HEK293 (cell line): ENCODE measurements around the gene PLPPR2.

Experiments used
- FEZF1 ChIP-seq: fragments of 450-650 bp; formaldehyde crosslinking; IDR thresholded peaks from 2 replicates; pipeline ENCODE4 v1.5.1; 2016; ENCODE audit warnings: missing biosample characterization, missing genetic modification characterization
- HOXC10 ChIP-seq: sonication (generic); formaldehyde crosslinking; IDR thresholded peaks from 2 replicates; pipeline ENCODE4 v1.8.1; 2023; ENCODE audit warnings: mild to moderate bottlenecking, missing genetic modification reagents
- ZBTB1 ChIP-seq: fragments of 450-650 bp; formaldehyde crosslinking; IDR thresholded peaks from 2 replicates; pipeline ENCODE4 v1.5.1; 2016; ENCODE audit warnings: missing biosample characterization, missing genetic modification characterization
- ZBTB17 ChIP-seq: fragments of 450-650 bp; formaldehyde crosslinking; IDR thresholded peaks from 2 replicates; pipeline ENCODE4 v1.5.1; 2016; ENCODE audit warnings: missing biosample characterization, missing genetic modification characterization
- ZBTB8A ChIP-seq: fragments of 450-650 bp; formaldehyde crosslinking; IDR thresholded peaks from 2 replicates; pipeline ENCODE4 v1.5.1; 2016; ENCODE audit warnings: missing biosample characterization, missing genetic modification characterization
- ZFP37 ChIP-seq: fragments of 450-650 bp; formaldehyde crosslinking; IDR thresholded peaks from 2 replicates; pipeline ENCODE4 v1.5.1; 2016; ENCODE audit warnings: missing biosample characterization, missing genetic modification characterization
- ZFP41 ChIP-seq: fragments of 450-650 bp; formaldehyde crosslinking; IDR thresholded peaks from 2 replicates; pipeline ENCODE4 v1.5.1; 2016; ENCODE audit warnings: missing biosample characterization, missing genetic modification characterization, borderline replicate concordance
- ZNF169 ChIP-seq: fragments of 450-650 bp; formaldehyde crosslinking; IDR thresholded peaks from 2 replicates; pipeline ENCODE4 v1.5.1; 2016; ENCODE audit warnings: missing biosample characterization, missing genetic modification characterization
- ZNF214 ChIP-seq: fragments of 450-650 bp; formaldehyde crosslinking; IDR thresholded peaks from 2 replicates; pipeline ENCODE4 v1.5.1; 2017; ENCODE audit warnings: missing biosample characterization, mild to moderate bottlenecking, missing genetic modification characterization, borderline replicate concordance
- ZNF221 ChIP-seq: fragments of 450-650 bp; formaldehyde crosslinking; IDR thresholded peaks from 2 replicates; pipeline ENCODE4 v1.5.1; 2017; ENCODE audit warnings: missing biosample characterization, missing genetic modification characterization, borderline replicate concordance
- ZNF248 ChIP-seq: fragments of 450-650 bp; formaldehyde crosslinking; IDR thresholded peaks from 2 replicates; pipeline ENCODE4 v1.5.1; 2017; ENCODE audit warnings: missing biosample characterization, missing genetic modification characterization
- ZNF292 ChIP-seq: fragments of 450-650 bp; formaldehyde crosslinking; IDR thresholded peaks from 2 replicates; pipeline ENCODE4 v1.5.1; 2016; ENCODE audit warnings: low read depth, missing biosample characterization, missing genetic modification characterization, borderline replicate concordance
- ZNF324 ChIP-seq: fragments of 450-650 bp; formaldehyde crosslinking; IDR thresholded peaks from 2 replicates; pipeline ENCODE4 v1.5.1; 2016; ENCODE audit warnings: missing biosample characterization, missing genetic modification characterization
- ZNF335 ChIP-seq: fragments of 450-650 bp; formaldehyde crosslinking; conservative IDR thresholded peaks from 2 replicates; pipeline ENCODE4 v1.5.1; 2016; ENCODE audit warnings: missing biosample characterization, missing genetic modification characterization
- ZNF350 ChIP-seq: fragments of 450-650 bp; formaldehyde crosslinking; IDR thresholded peaks from 2 replicates; pipeline ENCODE4 v1.5.0; 2017; ENCODE audit warnings: missing biosample characterization, mild to moderate bottlenecking, missing genetic modification characterization
- ZNF416 ChIP-seq: fragments of 450-650 bp; formaldehyde crosslinking; IDR thresholded peaks from 2 replicates; pipeline ENCODE4 v1.5.1; 2016; ENCODE audit warnings: missing biosample characterization, missing genetic modification characterization
- ZNF426 ChIP-seq: fragments of 450-650 bp; formaldehyde crosslinking; IDR thresholded peaks from 2 replicates; pipeline ENCODE4 v1.5.1; 2017; ENCODE audit warnings: missing biosample characterization, missing genetic modification characterization, mild to moderate bottlenecking, inconsistent platforms, moderate library complexity
- ZNF473 ChIP-seq: fragments of 450-650 bp; formaldehyde crosslinking; IDR thresholded peaks from 2 replicates; pipeline ENCODE4 v1.5.1; 2017; ENCODE audit warnings: missing biosample characterization, missing genetic modification characterization
- ZNF510 ChIP-seq: fragments of 450-650 bp; formaldehyde crosslinking; IDR thresholded peaks from 2 replicates; pipeline ENCODE4 v1.5.1; 2018; ENCODE audit warnings: mild to moderate bottlenecking, missing genetic modification characterization, missing biosample characterization; ENCODE audit not compliant: insufficient replicate concordance
- ZNF571 ChIP-seq: fragments of 450-650 bp; formaldehyde crosslinking; IDR thresholded peaks from 2 replicates; pipeline ENCODE4 v1.5.0; 2017; ENCODE audit warnings: missing biosample characterization, missing genetic modification characterization
- ZNF624 ChIP-seq: fragments of 450-650 bp; formaldehyde crosslinking; IDR thresholded peaks from 2 replicates; pipeline ENCODE4 v1.5.1; 2017; ENCODE audit warnings: missing biosample characterization, missing genetic modification characterization
- ZNF629 ChIP-seq: fragments of 450-650 bp; formaldehyde crosslinking; IDR thresholded peaks from 2 replicates; pipeline ENCODE4 v1.5.1; 2017; ENCODE audit warnings: missing biosample characterization, missing genetic modification characterization
- ZNF660 ChIP-seq: fragments of 450-650 bp; IDR thresholded peaks from 2 replicates; pipeline ENCODE4 v1.5.1; 2018; ENCODE audit warnings: missing biosample characterization, mild to moderate bottlenecking, missing genetic modification characterization
- ZNF670 ChIP-seq: fragments of 450-650 bp; formaldehyde crosslinking; IDR thresholded peaks from 2 replicates; pipeline ENCODE4 v1.5.1; 2016; ENCODE audit warnings: missing biosample characterization, missing genetic modification characterization, low read depth
- ZNF777 ChIP-seq: fragments of 450-650 bp; formaldehyde crosslinking; IDR thresholded peaks from 2 replicates; pipeline ENCODE4 v1.5.1; 2017; ENCODE audit warnings: missing biosample characterization, missing genetic modification characterization, borderline replicate concordance
- ZSCAN30 ChIP-seq: fragments of 450-650 bp; IDR thresholded peaks from 2 replicates; pipeline ENCODE4 v1.5.1; 2018; ENCODE audit warnings: missing biosample characterization, mild to moderate bottlenecking, missing genetic modification characterization, moderate library complexity
- ZXDB ChIP-seq: fragments of 450-650 bp; formaldehyde crosslinking; IDR thresholded peaks from 2 replicates; pipeline ENCODE4 v1.5.1; 2016; ENCODE audit warnings: missing biosample characterization, missing genetic modification characterization
- TF ChIP-seq, protein P1 (sequence below): sonication (generic); formaldehyde crosslinking; IDR thresholded peaks from 2 replicates; pipeline ENCODE4 v1.8.1; 2022; ENCODE audit warnings: mild to moderate bottlenecking, moderate library complexity, missing genetic modification reagents
- TF ChIP-seq, protein P2 (sequence below): fragments of 450-650 bp; formaldehyde crosslinking; IDR thresholded peaks from 2 replicates; pipeline ENCODE4 v1.5.1; 2016; ENCODE audit warnings: missing biosample characterization, missing genetic modification characterization
- TF ChIP-seq, protein P3 (sequence below): fragments of 450-650 bp; formaldehyde crosslinking; IDR thresholded peaks from 2 replicates; pipeline ENCODE4 v1.5.1; 2017; ENCODE audit warnings: missing biosample characterization, missing genetic modification characterization
- TF ChIP-seq, protein P4 (sequence below): fragments of 450-650 bp; formaldehyde crosslinking; IDR thresholded peaks from 2 replicates; pipeline ENCODE4 v1.5.1; 2016; ENCODE audit warnings: missing biosample characterization, missing genetic modification characterization
- TF ChIP-seq, protein P5 (sequence below): IDR thresholded peaks from 2 replicates; pipeline ENCODE4 v1.6.1; 2011; ENCODE audit warnings: mild to moderate bottlenecking, low read depth, low read length, borderline replicate concordance

PLPPR2 gene

DNA sequence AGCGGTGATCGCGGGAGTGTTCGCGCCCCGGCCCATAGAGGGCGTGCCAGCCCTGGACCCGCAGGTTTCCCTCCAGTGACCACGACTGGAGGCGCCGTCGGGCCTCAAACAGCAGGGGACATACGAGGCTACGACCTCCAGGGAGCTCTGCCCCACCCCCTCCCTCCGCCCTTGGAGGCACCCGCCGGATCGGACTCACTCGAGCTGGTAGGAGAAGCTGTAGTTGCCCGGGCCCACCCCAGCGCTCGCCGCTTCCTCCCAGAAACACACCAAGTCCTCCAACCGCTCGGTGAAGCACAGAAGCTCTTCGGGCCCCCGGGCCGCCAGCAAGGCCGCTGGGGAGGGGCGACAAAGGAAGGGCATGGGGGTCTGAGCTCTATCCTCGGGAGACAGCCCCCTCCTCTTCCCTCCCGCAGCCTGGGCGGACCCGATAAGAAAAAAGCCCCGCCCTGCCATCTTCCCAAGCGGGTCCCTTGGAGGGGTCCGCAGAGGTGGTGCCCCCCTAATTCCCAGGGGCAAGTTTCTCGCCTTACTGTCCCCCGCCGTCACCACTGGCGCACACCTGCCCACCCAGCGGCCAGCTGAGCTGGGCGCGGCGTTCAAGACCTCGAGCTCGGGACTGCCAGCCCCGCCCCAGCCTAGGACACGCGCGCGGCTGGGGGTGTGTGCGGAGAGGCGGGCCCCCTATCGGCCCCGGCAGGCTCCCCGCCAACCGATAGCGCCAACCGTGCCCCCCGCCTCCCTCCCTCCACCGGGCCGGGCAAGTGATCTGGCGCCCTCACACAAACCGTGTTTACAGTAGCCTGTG lies 27.9 kb downstream of the PLPPR2 start (continued):
- no peak for TF ChIP-seq ZNF214 (tag by site-specific recombination)
- TF ChIP-seq ZSCAN30 (tag by site-specific recombination), result peak; percentile 74
- TF ChIP-seq, protein P1, sequence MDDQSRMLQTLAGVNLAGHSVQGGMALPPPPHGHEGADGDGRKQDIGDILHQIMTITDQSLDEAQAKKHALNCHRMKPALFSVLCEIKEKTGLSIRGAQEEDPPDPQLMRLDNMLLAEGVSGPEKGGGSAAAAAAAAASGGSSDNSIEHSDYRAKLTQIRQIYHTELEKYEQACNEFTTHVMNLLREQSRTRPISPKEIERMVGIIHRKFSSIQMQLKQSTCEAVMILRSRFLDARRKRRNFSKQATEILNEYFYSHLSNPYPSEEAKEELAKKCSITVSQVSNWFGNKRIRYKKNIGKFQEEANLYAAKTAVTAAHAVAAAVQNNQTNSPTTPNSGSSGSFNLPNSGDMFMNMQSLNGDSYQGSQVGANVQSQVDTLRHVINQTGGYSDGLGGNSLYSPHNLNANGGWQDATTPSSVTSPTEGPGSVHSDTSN (CRISPR knock-in tag), result no peak
- no peak for TF ChIP-seq FEZF1
- peak; percentile 55; the same call in 1 of the 2 replicates for TF ChIP-seq ZBTB8A (tag by site-specific recombination)
- TF ChIP-seq ZNF350 (tag by site-specific recombination), result no peak
- no peak for TF ChIP-seq HOXC10 (CRISPR knock-in tag)
- no peak for TF ChIP-seq ZNF248 (tag by site-specific recombination)
- no peak for TF ChIP-seq ZNF510 (tag by site-specific recombination)
- peak; percentile 53; the same call in 1 of the 2 replicates for TF ChIP-seq ZNF324 (tag by site-specific recombination)
- no peak for TF ChIP-seq ZNF169 (tag by site-specific recombination)
- TF ChIP-seq, protein P2, sequence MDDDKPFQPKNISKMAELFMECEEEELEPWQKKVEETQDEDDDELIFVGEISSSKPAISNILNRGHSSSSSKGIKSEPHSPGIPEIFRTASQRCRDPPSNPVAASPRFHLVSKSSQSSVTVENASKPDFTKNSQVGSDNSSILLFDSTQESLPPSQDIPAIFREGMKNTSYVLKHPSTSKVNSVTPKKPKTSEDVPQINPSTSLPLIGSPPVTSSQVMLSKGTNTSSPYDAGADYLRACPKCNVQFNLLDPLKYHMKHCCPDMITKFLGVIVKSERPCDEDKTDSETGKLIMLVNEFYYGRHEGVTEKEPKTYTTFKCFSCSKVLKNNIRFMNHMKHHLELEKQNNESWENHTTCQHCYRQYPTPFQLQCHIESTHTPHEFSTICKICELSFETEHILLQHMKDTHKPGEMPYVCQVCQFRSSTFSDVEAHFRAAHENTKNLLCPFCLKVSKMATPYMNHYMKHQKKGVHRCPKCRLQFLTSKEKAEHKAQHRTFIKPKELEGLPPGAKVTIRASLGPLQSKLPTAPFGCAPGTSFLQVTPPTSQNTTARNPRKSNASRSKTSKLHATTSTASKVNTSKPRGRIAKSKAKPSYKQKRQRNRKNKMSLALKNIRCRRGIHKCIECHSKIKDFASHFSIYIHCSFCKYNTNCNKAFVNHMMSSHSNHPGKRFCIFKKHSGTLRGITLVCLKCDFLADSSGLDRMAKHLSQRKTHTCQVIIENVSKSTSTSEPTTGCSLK (tag by site-specific recombination), result no peak
- TF ChIP-seq ZNF473, result no peak
- TF ChIP-seq ZNF571 (tag by site-specific recombination), result no peak
- TF ChIP-seq, protein P3, sequence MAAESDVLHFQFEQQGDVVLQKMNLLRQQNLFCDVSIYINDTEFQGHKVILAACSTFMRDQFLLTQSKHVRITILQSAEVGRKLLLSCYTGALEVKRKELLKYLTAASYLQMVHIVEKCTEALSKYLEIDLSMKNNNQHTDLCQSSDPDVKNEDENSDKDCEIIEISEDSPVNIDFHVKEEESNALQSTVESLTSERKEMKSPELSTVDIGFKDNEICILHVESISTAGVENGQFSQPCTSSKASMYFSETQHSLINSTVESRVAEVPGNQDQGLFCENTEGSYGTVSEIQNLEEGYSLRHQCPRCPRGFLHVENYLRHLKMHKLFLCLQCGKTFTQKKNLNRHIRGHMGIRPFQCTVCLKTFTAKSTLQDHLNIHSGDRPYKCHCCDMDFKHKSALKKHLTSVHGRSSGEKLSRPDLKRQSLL, result no peak
- no peak for TF ChIP-seq ZNF660
- no peak for TF ChIP-seq ZNF416
- TF ChIP-seq ZNF221 (tag by site-specific recombination), result no peak
- TF ChIP-seq ZBTB1 (tag by site-specific recombination), result no peak
- TF ChIP-seq, protein P4, sequence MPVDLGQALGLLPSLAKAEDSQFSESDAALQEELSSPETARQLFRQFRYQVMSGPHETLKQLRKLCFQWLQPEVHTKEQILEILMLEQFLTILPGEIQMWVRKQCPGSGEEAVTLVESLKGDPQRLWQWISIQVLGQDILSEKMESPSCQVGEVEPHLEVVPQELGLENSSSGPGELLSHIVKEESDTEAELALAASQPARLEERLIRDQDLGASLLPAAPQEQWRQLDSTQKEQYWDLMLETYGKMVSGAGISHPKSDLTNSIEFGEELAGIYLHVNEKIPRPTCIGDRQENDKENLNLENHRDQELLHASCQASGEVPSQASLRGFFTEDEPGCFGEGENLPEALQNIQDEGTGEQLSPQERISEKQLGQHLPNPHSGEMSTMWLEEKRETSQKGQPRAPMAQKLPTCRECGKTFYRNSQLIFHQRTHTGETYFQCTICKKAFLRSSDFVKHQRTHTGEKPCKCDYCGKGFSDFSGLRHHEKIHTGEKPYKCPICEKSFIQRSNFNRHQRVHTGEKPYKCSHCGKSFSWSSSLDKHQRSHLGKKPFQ, result no peak
- TF ChIP-seq ZNF426 (tag by site-specific recombination), result no peak
- TF ChIP-seq, protein P5, sequence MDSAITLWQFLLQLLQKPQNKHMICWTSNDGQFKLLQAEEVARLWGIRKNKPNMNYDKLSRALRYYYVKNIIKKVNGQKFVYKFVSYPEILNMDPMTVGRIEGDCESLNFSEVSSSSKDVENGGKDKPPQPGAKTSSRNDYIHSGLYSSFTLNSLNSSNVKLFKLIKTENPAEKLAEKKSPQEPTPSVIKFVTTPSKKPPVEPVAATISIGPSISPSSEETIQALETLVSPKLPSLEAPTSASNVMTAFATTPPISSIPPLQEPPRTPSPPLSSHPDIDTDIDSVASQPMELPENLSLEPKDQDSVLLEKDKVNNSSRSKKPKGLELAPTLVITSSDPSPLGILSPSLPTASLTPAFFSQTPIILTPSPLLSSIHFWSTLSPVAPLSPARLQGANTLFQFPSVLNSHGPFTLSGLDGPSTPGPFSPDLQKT, result no peak
- TF ChIP-seq ZNF624 (tag by site-specific recombination), result no peak
- peak; percentile 87; the same call in 1 of the 2 replicates for TF ChIP-seq ZNF777 (tag by site-specific recombination)
- TF ChIP-seq ZNF670 (tag by site-specific recombination), result no peak
- TF ChIP-seq ZXDB (tag by site-specific recombination), result peak; percentile 48
- TF ChIP-seq ZNF292 (tag by site-specific recombination), result no peak
- TF ChIP-seq ZNF335, result peak; percentile 4; the same call in 1 of the 2 replicates
- TF ChIP-seq ZBTB17, result peak; percentile 33; the same call in 1 of the 2 replicates
- peak; percentile 71; the same call in 1 of the 2 replicates for TF ChIP-seq ZFP37
- peak; percentile 51; the same call in 1 of the 2 replicates for TF ChIP-seq ZNF629 (tag by site-specific recombination)
- no peak for TF ChIP-seq ZFP41 (tag by site-specific recombination)
